Progenitor cell of endocrine pancreas (in vitro differentiated cells): ENCODE results near the gene TNN. TPM values are rescaled to one million over a fixed set of nuclear protein-coding genes. Genes with fewer than 3 reads are reported as not detected.

ENCODE experiments used
- DNase-seq: peaks from one replicate; pipeline ENCODE4 v3.0.0; 2021; ENCODE audit warnings: low spot score; ENCODE audit not compliant: unreplicated experiment
- H3K27ac Mint-ChIP-seq: 2 replicates; pipeline ENCODE4 v1.8.0; 2021; ENCODE audit warnings: mild to moderate bottlenecking, moderate library complexity, mixed read lengths
- H3K27me3 Mint-ChIP-seq: 2 replicates; pipeline ENCODE4 v1.8.0; 2021; ENCODE audit warnings: mixed read lengths
- H3K36me3 Mint-ChIP-seq: 2 replicates; pipeline ENCODE4 v1.8.0; 2022; ENCODE audit warnings: mixed read lengths; ENCODE audit not compliant: insufficient read depth
- H3K4me1 Mint-ChIP-seq: 2 replicates; pipeline ENCODE4 v1.8.0; 2021; ENCODE audit warnings: low read depth, mixed read lengths
- H3K4me3 Mint-ChIP-seq: 2 replicates; pipeline ENCODE4 v1.8.0; 2021; ENCODE audit warnings: low read depth, mild to moderate bottlenecking, moderate library complexity, mixed read lengths
- H3K9me3 Mint-ChIP-seq: 2 replicates; pipeline ENCODE4 v1.8.0; 2021; ENCODE audit warnings: low read depth, mixed read lengths
- total RNA-seq: library from RNA; stranded (reverse); gene quantifications from 2 replicates; pipeline ENCODE4 v1.2.1, GENCODE V29; 2021
- TF ChIP-seq, protein P1 (sequence below): fragments of 200-600 bp; sonication (generic); IDR thresholded peaks from one replicate; pipeline ENCODE4 v1.5.0; 2021; ENCODE audit warnings: antibody characterized with exemption, mild to moderate bottlenecking; ENCODE audit not compliant: unreplicated experiment

Gene TNN
- total RNA-seq, 1 donor from 2014 or later, result 0.48 TPM

DNA sequence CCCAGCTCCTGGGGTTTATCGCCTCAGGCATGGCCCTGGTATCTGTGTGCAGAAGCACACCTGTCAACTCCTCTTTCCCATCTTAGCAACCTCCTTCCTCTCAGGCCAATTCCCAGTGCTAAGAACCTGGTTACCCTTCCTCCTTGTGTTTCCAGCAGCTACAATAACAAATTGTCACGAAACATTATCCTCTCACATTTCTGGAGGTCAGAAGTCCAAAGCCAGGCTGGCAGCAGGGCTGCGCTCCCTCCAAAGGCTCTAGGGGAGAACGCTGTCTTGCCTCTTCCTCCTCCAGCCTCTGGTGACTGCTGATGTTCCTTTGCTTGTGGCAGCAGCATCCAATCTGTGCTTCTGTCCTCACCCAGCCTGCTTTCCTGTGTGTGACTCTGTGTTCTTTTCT, 33.7 kb upstream of the TNN start:
- Mint-ChIP-seq H3K4me3 (no peak overlapping the region), H3K27me3 (no peaks in the 10 kb centered on the region), H3K4me1 (no peaks in the 10 kb centered on the region), H3K36me3 (no peaks in the 10 kb centered on the region), H3K27ac (peak overlapping the region; percentile 11), H3K9me3 (no peaks in the 10 kb centered on the region)
- DNase-seq, result no peak
- TF ChIP-seq, protein P1, sequence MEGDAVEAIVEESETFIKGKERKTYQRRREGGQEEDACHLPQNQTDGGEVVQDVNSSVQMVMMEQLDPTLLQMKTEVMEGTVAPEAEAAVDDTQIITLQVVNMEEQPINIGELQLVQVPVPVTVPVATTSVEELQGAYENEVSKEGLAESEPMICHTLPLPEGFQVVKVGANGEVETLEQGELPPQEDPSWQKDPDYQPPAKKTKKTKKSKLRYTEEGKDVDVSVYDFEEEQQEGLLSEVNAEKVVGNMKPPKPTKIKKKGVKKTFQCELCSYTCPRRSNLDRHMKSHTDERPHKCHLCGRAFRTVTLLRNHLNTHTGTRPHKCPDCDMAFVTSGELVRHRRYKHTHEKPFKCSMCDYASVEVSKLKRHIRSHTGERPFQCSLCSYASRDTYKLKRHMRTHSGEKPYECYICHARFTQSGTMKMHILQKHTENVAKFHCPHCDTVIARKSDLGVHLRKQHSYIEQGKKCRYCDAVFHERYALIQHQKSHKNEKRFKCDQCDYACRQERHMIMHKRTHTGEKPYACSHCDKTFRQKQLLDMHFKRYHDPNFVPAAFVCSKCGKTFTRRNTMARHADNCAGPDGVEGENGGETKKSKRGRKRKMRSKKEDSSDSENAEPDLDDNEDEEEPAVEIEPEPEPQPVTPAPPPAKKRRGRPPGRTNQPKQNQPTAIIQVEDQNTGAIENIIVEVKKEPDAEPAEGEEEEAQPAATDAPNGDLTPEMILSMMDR, result no peak

GRCh38 chr1:175034775-175035174, 32.9 kb upstream of the TNN start:
- DNase-seq, result no peak
- TF ChIP-seq, protein P1, result no peak
- Mint-ChIP-seq H3K27ac (no peak overlapping the region), H3K4me3 (no peak overlapping the region), H3K9me3 (no peaks in the 10 kb centered on the region), H3K36me3 (no peaks in the 10 kb centered on the region), H3K27me3 (no peaks in the 10 kb centered on the region), H3K4me1 (no peaks in the 10 kb centered on the region)

DNA sequence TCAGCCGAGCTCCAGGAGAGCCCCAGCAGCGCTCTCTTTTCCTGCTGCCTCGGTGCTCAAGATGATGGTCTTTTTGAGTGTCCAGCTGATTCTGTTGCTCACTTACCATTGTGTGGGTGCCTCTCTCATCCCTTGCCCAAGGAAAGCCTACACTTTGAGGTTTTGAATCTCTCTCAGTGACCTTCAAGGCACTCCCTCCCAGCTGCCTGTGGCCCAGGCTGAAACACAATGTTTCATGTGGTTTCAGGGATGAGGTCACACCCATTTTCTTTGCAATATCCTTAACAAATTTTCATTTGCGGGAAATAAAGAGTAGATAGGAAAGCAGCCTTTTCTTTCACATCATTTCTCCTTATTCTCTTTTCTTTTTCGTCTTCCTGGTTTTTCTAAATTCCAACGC, 31.8 kb upstream of the TNN start:
- no peak overlapping the region for H3K27ac Mint-ChIP-seq
- H3K4me1 Mint-ChIP-seq, result no peaks in the 10 kb centered on the region
- no peaks in the 10 kb centered on the region for H3K36me3 Mint-ChIP-seq
- TF ChIP-seq, protein P1, result no peak
- no peak for DNase-seq
- H3K27me3 Mint-ChIP-seq, result peaks cover 2% of the 10 kb centered on the region
- H3K4me3 Mint-ChIP-seq, result no peak overlapping the region
- no peaks in the 10 kb centered on the region for H3K9me3 Mint-ChIP-seq

DNA sequence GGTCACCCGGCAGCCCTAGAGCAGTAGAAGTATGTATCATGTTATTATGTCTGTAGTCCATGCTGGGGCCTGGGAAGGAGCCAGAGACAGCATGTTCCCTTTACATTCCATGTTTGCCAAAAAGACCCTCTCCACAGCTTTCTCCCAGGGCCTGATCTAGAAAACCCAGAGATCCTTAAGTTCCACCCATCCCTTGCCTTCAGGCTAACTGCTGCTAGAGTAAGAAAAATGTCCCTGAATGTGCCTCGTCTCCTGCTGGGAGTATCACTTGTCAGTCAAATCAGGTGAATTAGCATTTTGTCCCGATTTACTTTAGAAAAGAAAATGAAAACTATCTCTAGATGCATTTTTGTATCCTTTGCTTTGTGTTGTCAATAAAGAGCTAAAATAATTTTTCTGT, 31.2 kb upstream of the TNN start:
- TF ChIP-seq, protein P1, result no peak
- H3K27ac Mint-ChIP-seq, result no peak overlapping the region
- no peaks in the 10 kb centered on the region for H3K36me3 Mint-ChIP-seq
- DNase-seq, result no peak
- H3K4me3 Mint-ChIP-seq, result no peak overlapping the region
- no peaks in the 10 kb centered on the region for H3K4me1 Mint-ChIP-seq
- peaks cover 2% of the 10 kb centered on the region for H3K27me3 Mint-ChIP-seq
- no peaks in the 10 kb centered on the region for H3K9me3 Mint-ChIP-seq

- no peaks in the 10 kb centered on the region for H3K4me1 Mint-ChIP-seq
These were observed 30.2 kb upstream of the TNN start for GRCh38 chr1:175037416-175037815.

More at GRCh38 chr1:175037416-175037815, 30.2 kb upstream of the TNN start:
- no peak for DNase-seq
- Mint-ChIP-seq H3K27me3 (peaks cover 2% of the 10 kb centered on the region), H3K36me3 (no peaks in the 10 kb centered on the region), H3K4me3 (no peak overlapping the region), H3K27ac (no peak overlapping the region), H3K9me3 (no peaks in the 10 kb centered on the region)
- TF ChIP-seq, protein P1, result no peak
